GM18502 (cell line): ENCODE measurements around the gene MCU.

Source experiments
- ATAC-seq: cut with Tn5 transposase; IDR thresholded peaks from one replicate; pipeline ENCODE4 v1.9.1; 2021; ENCODE audit warnings: mild to moderate bottlenecking; ENCODE audit not compliant: unreplicated experiment, poor library complexity

The MCU gene

DNA sequence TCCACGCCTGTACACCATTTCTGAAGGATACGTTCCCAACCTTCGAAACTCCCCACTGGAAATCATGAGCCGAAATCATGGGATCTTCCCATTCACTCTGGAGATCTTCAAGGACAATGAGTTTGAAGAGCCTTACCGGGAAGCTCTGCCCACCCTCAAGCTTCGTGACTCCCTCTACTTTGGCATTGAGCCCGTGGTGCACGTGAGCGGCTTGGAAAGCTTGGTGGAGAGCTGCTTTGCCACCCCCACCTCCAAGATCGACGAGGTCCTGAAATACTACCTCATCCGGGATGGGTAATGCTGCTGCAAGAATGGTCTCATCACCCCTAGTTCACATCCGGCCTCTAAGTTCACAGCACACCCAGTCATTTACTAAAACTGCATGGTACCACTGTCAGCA is 232.4 kb downstream of the MCU start:
- ATAC-seq, result no peak

DNA sequence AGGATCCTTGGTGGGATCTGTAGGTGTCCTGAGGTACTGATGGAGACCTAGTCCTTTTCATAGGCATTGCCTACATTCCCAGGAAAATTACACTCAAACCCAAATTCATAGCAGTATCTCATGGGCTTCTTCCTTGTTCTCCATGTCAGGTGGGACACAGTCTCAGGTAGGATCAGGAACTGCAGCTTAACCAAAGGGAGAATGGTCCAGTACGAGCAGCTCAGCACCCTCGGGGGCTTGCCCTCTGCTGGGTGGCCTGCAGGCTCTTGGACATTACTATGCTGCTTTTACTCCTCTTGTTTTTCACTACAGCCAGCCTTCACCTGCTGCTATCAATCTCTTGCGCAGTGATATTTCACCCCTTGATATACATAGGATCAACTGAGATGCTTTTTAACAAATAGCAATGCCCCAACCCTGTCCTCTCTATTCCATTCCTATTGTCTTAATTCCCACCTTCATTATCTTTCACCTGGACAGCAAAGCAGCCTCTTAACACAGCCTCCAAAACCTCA is 234.1 kb downstream of the MCU start:
- no peak for ATAC-seq

DNA sequence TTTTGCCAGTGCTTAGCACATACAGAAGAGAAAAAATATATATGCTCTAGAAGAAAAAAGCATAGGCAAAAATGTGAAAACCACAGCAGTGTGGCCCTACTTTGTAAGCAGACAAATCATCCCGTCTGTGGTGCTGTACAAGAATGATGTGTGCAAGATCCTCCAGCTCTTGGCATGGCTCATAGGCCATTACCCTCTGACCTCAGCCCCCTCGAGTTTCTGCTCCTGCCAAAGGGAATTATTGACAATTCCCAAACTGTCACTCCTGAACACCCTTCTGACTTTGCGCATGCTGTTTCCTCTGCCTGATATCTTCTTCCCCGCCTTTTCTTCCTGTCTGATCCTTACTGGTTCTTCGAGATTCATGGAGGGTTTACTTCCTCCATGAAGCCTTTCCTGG is 235.5 kb downstream of the MCU start:
- no peak for ATAC-seq

DNA sequence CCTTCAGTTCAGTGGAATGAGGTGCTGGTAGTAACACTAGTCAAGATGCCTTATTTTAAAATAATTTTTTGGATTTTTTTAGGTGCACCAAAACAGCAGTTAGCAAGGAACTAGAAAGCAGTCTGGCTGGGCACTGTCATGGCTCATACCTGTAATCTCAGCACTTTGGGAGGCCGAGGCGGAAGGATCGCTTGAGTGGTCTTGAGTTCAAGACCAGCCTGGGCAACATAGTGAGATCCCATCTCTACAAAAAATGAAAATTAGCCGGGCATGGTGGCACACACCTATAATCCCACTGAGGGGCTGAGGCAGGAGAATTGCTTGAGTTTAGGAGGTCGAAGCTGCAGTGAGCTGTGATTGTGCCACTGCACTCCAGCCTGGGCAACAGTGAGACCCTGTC is 236.9 kb downstream of the MCU start:
- ATAC-seq, result no peak

DNA sequence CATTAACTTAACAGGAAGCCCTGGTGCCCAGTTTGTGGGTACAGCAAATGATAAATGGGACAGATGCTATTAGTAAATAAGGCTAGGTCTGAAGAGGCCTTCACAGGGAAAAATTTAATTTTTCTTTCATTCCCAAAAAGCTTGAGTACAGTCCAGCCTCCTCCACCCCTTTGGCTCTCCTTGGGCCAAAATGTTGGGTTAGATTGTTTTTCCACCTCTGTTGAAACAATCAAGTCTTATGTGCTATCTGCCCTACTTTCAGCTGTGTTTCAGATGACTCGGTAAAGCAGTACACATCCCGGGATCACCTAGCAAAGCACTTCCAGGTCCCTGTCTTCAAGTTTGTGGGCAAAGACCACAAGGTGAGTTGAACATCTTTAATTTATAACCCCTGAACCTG is 238.3 kb downstream of the MCU start:
- no peak for ATAC-seq

DNA sequence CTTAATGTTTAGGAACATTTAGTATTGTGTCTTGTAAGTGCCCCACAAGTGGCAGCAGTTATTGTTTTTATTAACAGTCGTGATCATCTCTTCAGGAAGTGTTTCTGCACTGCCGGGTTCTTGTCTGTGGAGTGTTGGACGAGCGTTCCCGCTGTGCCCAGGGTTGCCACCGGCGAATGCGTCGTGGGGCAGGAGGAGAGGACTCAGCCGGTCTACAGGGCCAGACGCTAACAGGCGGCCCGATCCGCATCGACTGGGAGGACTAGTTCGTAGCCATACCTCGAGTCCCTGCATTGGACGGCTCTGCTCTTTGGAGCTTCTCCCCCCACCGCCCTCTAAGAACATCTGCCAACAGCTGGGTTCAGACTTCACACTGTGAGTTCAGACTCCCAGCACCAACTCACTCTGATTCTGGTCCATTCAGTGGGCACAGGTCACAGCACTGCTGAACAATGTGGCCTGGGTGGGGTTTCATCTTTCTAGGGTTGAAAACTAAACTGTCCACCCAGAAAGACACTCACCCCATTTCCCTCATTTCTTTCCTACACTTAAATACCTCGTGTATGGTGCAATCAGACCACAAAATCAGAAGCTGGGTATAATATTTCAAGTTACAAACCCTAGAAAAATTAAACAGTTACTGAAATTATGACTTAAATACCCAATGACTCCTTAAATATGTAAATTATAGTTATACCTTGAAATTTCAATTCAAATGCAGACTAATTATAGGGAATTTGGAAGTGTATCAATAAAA is 240.5 kb downstream of the MCU start:
- no peak for ATAC-seq

DNA sequence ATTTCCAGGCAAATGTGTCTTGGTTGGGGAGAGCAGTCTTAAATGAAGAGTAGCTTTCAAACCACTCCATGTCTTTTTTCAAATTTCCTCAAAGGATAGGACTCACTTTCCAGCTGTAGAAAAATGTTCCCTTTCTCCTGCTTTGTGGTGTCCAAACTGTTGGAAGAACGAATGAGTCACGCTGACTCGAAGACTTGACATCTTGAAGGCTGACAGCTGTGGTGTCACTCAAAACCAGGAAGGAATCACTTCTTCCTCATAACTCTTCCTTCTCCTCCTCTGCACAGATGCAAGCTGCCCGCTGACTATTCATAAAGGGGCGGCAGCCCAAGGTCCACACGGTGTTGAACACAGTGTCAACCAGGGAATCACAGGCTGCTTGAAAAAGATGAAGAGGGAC is 243.4 kb downstream of the MCU start:
- no peak for ATAC-seq
